ENCODE results near the gene SLAMF9.

SLAMF9 gene

DNA sequence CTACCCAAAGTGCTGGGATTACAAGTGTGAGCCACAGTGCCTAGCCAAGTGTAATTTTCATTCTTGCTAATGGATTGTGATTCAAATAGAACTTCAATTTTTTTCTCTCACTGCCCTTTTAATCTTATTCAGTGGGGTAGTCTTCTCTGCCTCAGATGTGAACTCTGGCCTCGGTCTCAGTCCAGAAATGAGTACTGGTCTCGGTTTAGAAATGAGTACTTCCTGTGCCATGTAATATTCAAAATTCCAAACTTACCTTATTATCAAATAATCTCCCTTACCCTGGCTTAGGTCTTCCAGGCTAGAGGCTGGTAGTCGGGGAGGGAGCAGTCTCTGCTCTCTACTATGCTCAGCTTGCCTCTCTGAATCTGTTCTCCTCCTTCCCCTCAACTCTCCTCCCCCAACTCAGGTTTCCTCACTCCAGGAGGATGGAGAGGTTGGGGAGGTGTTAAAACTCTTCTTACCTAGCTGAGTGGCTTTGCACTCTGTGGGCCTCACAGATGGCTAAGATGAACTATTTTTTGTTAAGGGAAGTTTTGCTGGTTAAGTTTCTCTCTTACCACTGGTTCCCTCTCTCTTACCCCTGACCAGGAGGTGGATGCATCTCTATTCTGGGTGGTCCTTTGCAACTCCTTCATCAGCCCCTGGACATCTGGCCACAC lies 4.8 kb upstream of the SLAMF9 start:
- no peak overlapping the region for H3K27ac ChIP-seq
- TF ChIP-seq, protein P1, sequence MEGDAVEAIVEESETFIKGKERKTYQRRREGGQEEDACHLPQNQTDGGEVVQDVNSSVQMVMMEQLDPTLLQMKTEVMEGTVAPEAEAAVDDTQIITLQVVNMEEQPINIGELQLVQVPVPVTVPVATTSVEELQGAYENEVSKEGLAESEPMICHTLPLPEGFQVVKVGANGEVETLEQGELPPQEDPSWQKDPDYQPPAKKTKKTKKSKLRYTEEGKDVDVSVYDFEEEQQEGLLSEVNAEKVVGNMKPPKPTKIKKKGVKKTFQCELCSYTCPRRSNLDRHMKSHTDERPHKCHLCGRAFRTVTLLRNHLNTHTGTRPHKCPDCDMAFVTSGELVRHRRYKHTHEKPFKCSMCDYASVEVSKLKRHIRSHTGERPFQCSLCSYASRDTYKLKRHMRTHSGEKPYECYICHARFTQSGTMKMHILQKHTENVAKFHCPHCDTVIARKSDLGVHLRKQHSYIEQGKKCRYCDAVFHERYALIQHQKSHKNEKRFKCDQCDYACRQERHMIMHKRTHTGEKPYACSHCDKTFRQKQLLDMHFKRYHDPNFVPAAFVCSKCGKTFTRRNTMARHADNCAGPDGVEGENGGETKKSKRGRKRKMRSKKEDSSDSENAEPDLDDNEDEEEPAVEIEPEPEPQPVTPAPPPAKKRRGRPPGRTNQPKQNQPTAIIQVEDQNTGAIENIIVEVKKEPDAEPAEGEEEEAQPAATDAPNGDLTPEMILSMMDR (IDR thresholded peaks at IDR 0.05): no peak
- no peak for TF ChIP-seq ZFX (IDR thresholded peaks at IDR 0.05; ENCODE audit: borderline replicate concordance)

DNA sequence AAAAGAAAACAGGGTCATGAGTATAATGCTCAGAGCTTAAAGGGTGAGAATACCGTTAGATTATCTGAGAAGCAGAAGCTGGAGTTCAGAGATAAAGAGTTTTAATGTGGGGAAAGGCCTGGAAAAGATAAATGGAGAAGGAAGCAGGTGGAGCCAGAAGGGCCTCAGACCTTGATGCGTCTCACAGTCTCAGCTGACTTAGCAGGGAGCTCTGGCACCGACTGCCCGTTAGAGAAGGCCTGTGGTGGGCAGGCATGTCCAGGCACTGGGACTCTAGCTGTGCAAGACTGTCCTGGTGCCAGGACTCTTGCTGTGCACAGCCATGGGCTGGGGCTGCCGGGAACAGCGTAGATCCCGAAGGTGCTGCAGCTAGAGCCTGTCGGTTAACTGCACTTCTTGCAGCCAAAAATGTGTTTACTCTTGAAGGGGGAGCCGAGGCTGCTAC lies 3.8 kb upstream of the SLAMF9 start:
- no peak overlapping the region for H3K27ac ChIP-seq

DNA sequence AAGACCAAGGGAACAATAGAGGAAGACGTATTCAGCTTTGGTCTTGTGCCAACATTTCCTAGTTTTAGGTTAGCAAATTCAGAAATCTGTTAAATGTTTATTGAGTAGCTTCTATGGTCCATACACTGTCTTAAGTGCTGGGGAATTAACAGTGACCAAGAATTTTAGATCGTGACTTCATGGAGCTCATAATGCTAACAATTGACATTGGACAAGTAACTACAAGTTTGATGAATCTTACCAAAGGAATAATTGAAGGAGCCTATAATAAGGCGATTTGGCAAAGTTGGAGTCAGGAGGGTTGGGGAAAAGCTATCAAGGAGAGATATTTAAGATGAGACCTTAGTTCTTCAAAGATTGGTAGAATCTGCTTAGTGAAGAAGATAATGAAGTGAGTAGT lies 1.4 kb upstream of the SLAMF9 start:
- TF ChIP-seq ZFX (IDR thresholded peaks at IDR 0.05; ENCODE audit: borderline replicate concordance): no peak
- TF ChIP-seq, protein P1 (IDR thresholded peaks at IDR 0.05): no peak
- H3K27ac ChIP-seq: no peak overlapping the region

More for the DNA sequence above, 3.8 kb upstream of the SLAMF9 start:
- TF ChIP-seq ZFX (IDR thresholded peaks at IDR 0.05; ENCODE audit: borderline replicate concordance): no peak
- TF ChIP-seq, protein P1 (IDR thresholded peaks at IDR 0.05): peak; percentile 17; the same call in 1 of the 2 replicates

DNA sequence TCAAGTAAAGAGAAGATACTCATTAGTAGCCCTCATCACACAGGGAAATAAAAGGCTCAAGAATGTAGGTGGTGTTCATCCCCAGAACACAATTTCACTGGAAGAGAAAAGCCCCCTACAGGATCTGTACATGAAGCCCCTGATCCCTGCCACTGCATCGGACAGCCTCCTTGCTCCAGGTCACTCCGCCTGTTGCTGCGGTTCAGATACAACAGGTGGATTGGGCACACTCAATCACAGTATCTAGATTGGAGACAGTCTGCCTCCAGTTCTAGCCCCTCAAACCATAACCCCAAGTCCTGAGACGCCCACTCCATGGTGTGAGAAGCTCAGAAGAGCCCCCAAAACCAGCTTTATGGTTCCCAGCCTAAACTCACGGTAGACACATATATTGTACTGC lies 1.1 kb downstream of the SLAMF9 start:
- no peak for TF ChIP-seq ZFX (IDR thresholded peaks at IDR 0.05; ENCODE audit: borderline replicate concordance)
- TF ChIP-seq, protein P1 (IDR thresholded peaks at IDR 0.05): no peak
- no peak overlapping the region for H3K27ac ChIP-seq

DNA sequence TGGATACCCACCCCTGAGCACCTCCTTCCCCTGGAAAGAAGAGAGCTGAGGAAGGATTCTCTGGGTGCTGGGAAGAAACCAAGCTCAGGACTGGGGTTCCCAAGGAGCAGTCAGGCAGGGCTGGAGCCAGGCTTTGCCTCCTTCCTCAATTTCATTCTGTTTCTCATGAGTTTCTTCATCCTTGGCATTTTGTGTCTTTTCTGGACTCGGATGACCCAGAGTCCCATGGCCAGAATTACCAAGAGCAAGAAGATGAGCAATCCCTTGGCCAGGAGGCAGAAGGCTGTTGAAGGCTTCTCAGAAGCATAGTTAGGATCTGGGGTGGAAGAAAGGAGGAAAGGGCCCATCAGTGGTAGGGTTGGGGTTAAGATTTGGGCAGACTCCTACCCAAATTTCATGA lies 2.5 kb downstream of the SLAMF9 start:
- TF ChIP-seq ZFX (IDR thresholded peaks at IDR 0.05; ENCODE audit: borderline replicate concordance): no peak
- TF ChIP-seq, protein P1 (IDR thresholded peaks at IDR 0.05): no peak
- H3K27ac ChIP-seq: no peak overlapping the region

DNA sequence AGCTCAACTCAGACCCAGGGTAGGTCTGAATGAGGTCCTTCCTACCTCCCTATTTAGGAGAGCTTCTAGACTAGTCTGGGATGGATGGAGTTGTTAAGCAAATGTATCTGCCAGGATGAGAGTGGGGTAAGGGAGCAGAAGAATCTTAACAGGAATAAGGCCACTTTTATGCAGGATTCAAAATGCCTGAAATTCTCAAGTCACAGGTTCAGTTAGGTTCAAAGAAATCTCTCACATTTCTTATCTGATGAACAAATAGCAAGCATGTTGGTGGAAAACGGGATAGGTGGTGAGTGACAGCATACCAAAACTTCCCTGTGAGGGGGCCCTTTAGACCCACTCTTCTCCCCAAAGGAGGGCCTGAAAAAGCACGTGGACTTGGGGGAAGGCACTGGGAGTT lies 3.0 kb downstream of the SLAMF9 start:
- no peak overlapping the region for H3K27ac ChIP-seq
- TF ChIP-seq ZFX (IDR thresholded peaks at IDR 0.05; ENCODE audit: borderline replicate concordance): no peak
- TF ChIP-seq, protein P1 (IDR thresholded peaks at IDR 0.05): no peak

DNA sequence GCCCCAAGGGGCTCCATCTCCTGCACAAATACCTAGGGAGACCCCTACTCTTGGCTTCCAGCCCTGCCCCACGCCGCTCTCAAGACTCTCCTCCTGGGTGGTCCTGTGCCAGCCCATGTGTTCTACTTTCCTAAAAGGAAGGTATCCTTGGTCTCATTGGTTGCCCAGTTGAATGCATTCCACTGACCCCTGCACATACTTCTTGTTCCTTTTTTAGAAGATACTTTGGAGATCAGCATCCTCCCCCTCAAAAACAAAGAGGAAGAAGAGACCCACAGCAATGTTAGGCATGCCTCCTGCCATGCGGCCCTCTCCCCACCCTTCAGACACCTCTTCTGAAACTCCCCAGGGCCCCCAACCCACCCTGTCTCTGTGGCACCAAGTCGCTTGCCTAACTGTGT lies 4.1 kb downstream of the SLAMF9 start:
- no peak overlapping the region for H3K27ac ChIP-seq
- TF ChIP-seq, protein P1 (IDR thresholded peaks at IDR 0.05): no peak

Measured in 22Rv1 (cell line).